ENCODE data around the gene HLA-DQA1. TPM values are rescaled to one million over a fixed set of nuclear protein-coding genes. Genes with fewer than 3 reads are reported as not detected.

The HLA-DQA1 gene
- total RNA-seq, 5 donors from 2014 or later (not counting 1 experiment from before 2014, with no cell fraction given): 6.9 to 25.8 (median 10.8) TPM

DNA sequence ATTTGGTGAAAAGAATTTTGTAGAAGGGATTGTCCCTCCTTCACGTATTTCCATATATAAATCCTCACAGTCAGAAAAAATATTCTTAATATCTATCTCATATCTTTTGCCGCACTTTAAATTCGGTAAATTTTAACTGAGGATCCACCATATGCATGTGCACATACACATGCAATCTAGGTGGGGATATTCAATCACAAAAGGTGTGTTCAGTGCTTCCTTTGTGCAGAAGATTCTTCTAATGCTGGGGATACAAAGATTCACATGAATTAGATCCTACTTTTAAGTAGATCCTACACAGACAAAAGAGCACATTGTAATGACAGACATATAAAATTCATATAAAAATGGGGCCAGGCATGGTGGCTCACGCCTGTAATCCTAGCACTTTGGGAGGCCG is 34.0 kb upstream of the HLA-DQA1 start:
- Histone ChIP-seq H3K9me3 (no peaks in the 10 kb centered on the region), H3K4me1 (ENCODE audit: control insufficient read depth in 1 of 2, extremely low read depth in 1 of 2, insufficient read depth in 2 of 2, low read length in 2 of 2) (peaks cover 0 to 9% of the 10 kb centered on the region in 2 experiments), H3K27ac (ENCODE audit: low read length) (peak overlapping the region; percentile 18), H3K27me3 (replicated peaks in 1 of 2; ENCODE audit: control insufficient read depth in 2 of 2, extremely low read depth in 1 of 2, insufficient read depth in 2 of 2, low read length in 1 of 2) (no peaks in the 10 kb centered on the region), H3K36me3 (ENCODE audit: control insufficient read depth in 2 of 2, extremely low read depth in 1 of 2, insufficient read depth in 1 of 2, low read length in 1 of 2) (no peaks in the 10 kb centered on the region), H3K4me3 (ENCODE audit: control insufficient read depth in 1 of 2, extremely low read depth in 1 of 2, low read length in 1 of 2) (no peak overlapping the region)
- H3K27me3 Mint-ChIP-seq: no peaks in the 10 kb centered on the region
- POLR2A ChIA-PET: no interaction called here
- H3K9me3 Mint-ChIP-seq: peaks cover 0 to 5% (median 2%) of the 10 kb centered on the region in 3 donors
- H3K27ac Mint-ChIP-seq: peak overlapping the region in 1 of 2 donors; percentile 9
- no peak for ATAC-seq (replicated peaks in 1 of 4)
- H3K4me1 Mint-ChIP-seq: peaks cover 13 to 28% (median 18%) of the 10 kb centered on the region in 3 donors
- no peak for DNase-seq
- WGBS (ENCODE audit: insufficient coverage): no CpG with 5 or more reads among the region's 5 CpGs
- CTCF ChIA-PET: no interaction called here
- no peak overlapping the region for H3K4me3 Mint-ChIP-seq
- H3K36me3 Mint-ChIP-seq: peaks cover 3% of the 10 kb centered on the region

DNA sequence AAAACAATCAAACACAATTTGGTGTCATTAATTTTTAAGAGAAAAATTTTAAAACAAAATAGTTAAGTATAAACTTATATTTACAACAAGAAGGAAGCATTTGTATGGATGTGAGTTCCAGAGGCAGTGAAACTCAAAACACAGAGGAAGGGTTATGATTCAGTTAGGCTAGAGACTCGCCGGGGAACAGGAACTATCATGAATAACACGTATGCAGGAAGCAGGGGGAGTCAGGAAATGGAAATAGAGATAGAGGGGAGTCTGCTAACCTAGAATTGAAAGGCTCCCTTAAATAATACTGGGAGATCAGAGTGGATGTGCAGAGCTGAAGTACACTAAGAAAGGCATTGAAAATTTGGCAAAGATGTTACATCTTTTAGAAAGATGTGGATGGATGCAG is 33.3 kb upstream of the HLA-DQA1 start:
- H3K4me3 Mint-ChIP-seq: peak overlapping the region in 2 of 3 donors; percentile 11 to 38
- H3K27me3 Mint-ChIP-seq: no peaks in the 10 kb centered on the region
- Histone ChIP-seq H3K27ac (ENCODE audit: low read length) (peak overlapping the region; percentile 66), H3K4me1 (ENCODE audit: control insufficient read depth in 1 of 2, extremely low read depth in 1 of 2, insufficient read depth in 2 of 2, low read length in 2 of 2) (peaks cover 0 to 9% of the 10 kb centered on the region in 2 experiments), H3K9me3 (no peaks in the 10 kb centered on the region), H3K36me3 (ENCODE audit: control insufficient read depth in 2 of 2, extremely low read depth in 1 of 2, insufficient read depth in 1 of 2, low read length in 1 of 2) (no peaks in the 10 kb centered on the region), H3K4me3 (ENCODE audit: control insufficient read depth in 1 of 2, extremely low read depth in 1 of 2, low read length in 1 of 2) (no peak overlapping the region), H3K27me3 (replicated peaks in 1 of 2; ENCODE audit: control insufficient read depth in 2 of 2, extremely low read depth in 1 of 2, insufficient read depth in 2 of 2, low read length in 1 of 2) (no peaks in the 10 kb centered on the region)
- peak overlapping the region; percentile 62 to 77 for H3K27ac Mint-ChIP-seq
- CTCF ChIA-PET: no interaction called here
- H3K4me1 Mint-ChIP-seq: peaks cover 13 to 30% (median 18%) of the 10 kb centered on the region in 3 donors
- ATAC-seq (replicated peaks in 1 of 4) (peak in 2 of 4 experiments; percentile 59 to 73), DNase-seq (peak in 1 of 35 experiments; percentile 25)
- WGBS (ENCODE audit: insufficient coverage): 0% methylated on average over 3 of the region's 3 CpGs
- POLR2A ChIA-PET: no interaction called here
- peaks cover 2% of the 10 kb centered on the region for H3K36me3 Mint-ChIP-seq
- H3K9me3 Mint-ChIP-seq: peaks cover 0 to 5% (median 2%) of the 10 kb centered on the region in 3 donors

- POLR2A ChIA-PET: no interaction called here
- no CpG with 5 or more reads among the region's 3 CpGs for WGBS (ENCODE audit: insufficient coverage)
- peak overlapping the region; percentile 66 for H3K27ac ChIP-seq (ENCODE audit: low read length)
- H3K4me3 ChIP-seq (ENCODE audit: control insufficient read depth in 1 of 2, extremely low read depth in 1 of 2, low read length in 1 of 2): no peak overlapping the region
- H3K27me3 ChIP-seq (replicated peaks in 1 of 2; ENCODE audit: control insufficient read depth in 2 of 2, extremely low read depth in 1 of 2, insufficient read depth in 2 of 2, low read length in 1 of 2): no peaks in the 10 kb centered on the region
- peaks cover 0 to 5% (median 2%) of the 10 kb centered on the region in 3 donors for H3K9me3 Mint-ChIP-seq
- peak in 1 of 4 experiments; percentile 64 for ATAC-seq (replicated peaks in 1 of 4)
- DNase-seq: peak in 1 of 35 experiments; percentile 49
- H3K36me3 Mint-ChIP-seq: no peaks in the 10 kb centered on the region
- no peaks in the 10 kb centered on the region for H3K27me3 Mint-ChIP-seq
- H3K4me1 Mint-ChIP-seq: peaks cover 13 to 30% (median 18%) of the 10 kb centered on the region in 3 donors
- H3K4me3 Mint-ChIP-seq: peak overlapping the region in 2 of 3 donors; percentile 11 to 38
- no peaks in the 10 kb centered on the region for H3K9me3 ChIP-seq
- H3K4me1 ChIP-seq (ENCODE audit: control insufficient read depth in 1 of 2, extremely low read depth in 1 of 2, insufficient read depth in 2 of 2, low read length in 2 of 2): peaks cover 3 to 9% of the 10 kb centered on the region in 2 experiments
- peak overlapping the region; percentile 77 to 78 for H3K27ac Mint-ChIP-seq
- CTCF ChIA-PET: no interaction called here
- H3K36me3 ChIP-seq (ENCODE audit: control insufficient read depth in 2 of 2, extremely low read depth in 1 of 2, insufficient read depth in 1 of 2, low read length in 1 of 2): no peaks in the 10 kb centered on the region
These were observed 32.8 kb upstream of the HLA-DQA1 start for GRCh38 chr6:32604434-32604877.

DNA sequence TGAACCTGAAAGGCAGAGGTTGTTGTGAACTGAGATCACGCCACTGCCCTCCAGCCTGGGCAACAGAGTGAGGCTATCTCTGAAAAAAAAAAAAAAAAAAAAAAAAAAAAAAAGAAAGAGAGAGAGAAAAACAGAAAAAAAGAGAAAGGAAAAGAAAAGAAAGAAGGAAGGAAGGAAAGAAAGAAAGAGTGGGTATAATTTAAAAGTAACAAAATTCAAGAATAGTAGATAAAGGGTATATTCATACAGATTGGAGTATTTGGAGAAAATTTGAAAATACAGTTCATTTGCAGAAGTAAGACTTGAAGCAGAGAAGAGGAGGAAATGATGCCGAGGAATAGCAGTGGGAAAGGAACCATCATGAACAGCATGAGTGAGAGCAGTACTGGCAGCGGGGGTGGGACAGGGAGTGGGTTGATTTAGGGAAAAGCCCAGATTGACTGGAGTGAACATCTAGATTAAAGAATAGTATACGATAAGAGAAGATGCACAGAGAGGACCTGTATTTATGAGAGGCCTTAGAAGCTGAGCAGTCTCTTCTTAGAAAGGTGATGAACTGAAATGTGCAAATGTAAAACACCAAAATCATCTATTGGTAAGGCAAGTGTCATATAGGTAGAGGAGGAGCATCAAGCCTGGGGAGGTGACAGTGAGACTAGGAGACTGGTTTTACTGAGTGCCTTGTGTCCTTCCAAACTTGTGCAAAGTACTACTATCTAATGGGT is 29.8 kb upstream of the HLA-DQA1 start:
- no peaks in the 10 kb centered on the region for H3K9me3 ChIP-seq
- peaks cover 3 to 9% of the 10 kb centered on the region in 2 experiments for H3K4me1 ChIP-seq (ENCODE audit: control insufficient read depth in 1 of 2, extremely low read depth in 1 of 2, insufficient read depth in 2 of 2, low read length in 2 of 2)
- H3K36me3 Mint-ChIP-seq: no peaks in the 10 kb centered on the region
- no peak for ATAC-seq (replicated peaks in 1 of 4)
- WGBS (ENCODE audit: insufficient coverage): 95% methylated on average over 2 of the region's 4 CpGs
- no peak overlapping the region for H3K27ac ChIP-seq (ENCODE audit: low read length)
- no peak overlapping the region for H3K27ac Mint-ChIP-seq
- no peaks in the 10 kb centered on the region for H3K27me3 Mint-ChIP-seq
- ChIA-PET POLR2A (no interaction called here), CTCF (no interaction called here)
- peaks cover 13 to 33% (median 18%) of the 10 kb centered on the region in 3 donors for H3K4me1 Mint-ChIP-seq
- no peaks in the 10 kb centered on the region for H3K36me3 ChIP-seq (ENCODE audit: control insufficient read depth in 2 of 2, extremely low read depth in 1 of 2, insufficient read depth in 1 of 2, low read length in 1 of 2)
- no peak overlapping the region for H3K4me3 Mint-ChIP-seq
- H3K4me3 ChIP-seq (ENCODE audit: control insufficient read depth in 1 of 2, extremely low read depth in 1 of 2, low read length in 1 of 2): no peak overlapping the region
- peaks cover 0 to 5% (median 2%) of the 10 kb centered on the region in 3 donors for H3K9me3 Mint-ChIP-seq
- no peak for DNase-seq
- no peaks in the 10 kb centered on the region for H3K27me3 ChIP-seq (replicated peaks in 1 of 2; ENCODE audit: control insufficient read depth in 2 of 2, extremely low read depth in 1 of 2, insufficient read depth in 2 of 2, low read length in 1 of 2)

DNA sequence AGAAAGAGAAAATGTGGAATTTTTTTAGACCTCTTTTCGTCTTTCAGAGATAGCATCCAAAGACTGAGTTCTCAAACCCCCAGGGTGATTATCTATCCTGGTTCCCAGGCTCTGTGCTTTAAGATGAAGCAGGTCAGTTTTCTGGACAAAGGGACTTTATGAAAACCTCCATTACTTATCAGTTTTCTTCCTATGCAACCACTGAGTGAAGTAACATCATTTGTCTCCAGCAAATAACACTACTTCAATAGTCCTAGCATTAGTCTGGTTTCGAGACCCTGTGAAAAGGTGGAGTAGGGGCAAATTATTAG is 29.3 kb upstream of the HLA-DQA1 start:
- no peaks in the 10 kb centered on the region for H3K27me3 ChIP-seq (replicated peaks in 1 of 2; ENCODE audit: control insufficient read depth in 2 of 2, extremely low read depth in 1 of 2, insufficient read depth in 2 of 2, low read length in 1 of 2)
- Mint-ChIP-seq H3K27me3 (no peaks in the 10 kb centered on the region), H3K36me3 (no peaks in the 10 kb centered on the region), H3K27ac (no peak overlapping the region), H3K4me3 (no peak overlapping the region), H3K4me1 (peaks cover 13 to 30% (median 15%) of the 10 kb centered on the region in 3 donors), H3K9me3 (peaks cover 0 to 5% (median 2%) of the 10 kb centered on the region in 3 donors)
- H3K9me3 ChIP-seq: no peaks in the 10 kb centered on the region
- H3K36me3 ChIP-seq (ENCODE audit: control insufficient read depth in 2 of 2, extremely low read depth in 1 of 2, insufficient read depth in 1 of 2, low read length in 1 of 2): no peaks in the 10 kb centered on the region
- no peak overlapping the region for H3K4me3 ChIP-seq (ENCODE audit: control insufficient read depth in 1 of 2, extremely low read depth in 1 of 2, low read length in 1 of 2)
- H3K27ac ChIP-seq (ENCODE audit: low read length): no peak overlapping the region
- WGBS (ENCODE audit: insufficient coverage): no CpG with 5 or more reads among the region's 2 CpGs
- ChIA-PET POLR2A (no interaction called here), CTCF (no interaction called here)
- ATAC-seq (replicated peaks in 1 of 4) (no peak), DNase-seq (no peak)
- H3K4me1 ChIP-seq (ENCODE audit: control insufficient read depth in 1 of 2, extremely low read depth in 1 of 2, insufficient read depth in 2 of 2, low read length in 2 of 2): peaks cover 3 to 9% of the 10 kb centered on the region in 2 experiments

DNA sequence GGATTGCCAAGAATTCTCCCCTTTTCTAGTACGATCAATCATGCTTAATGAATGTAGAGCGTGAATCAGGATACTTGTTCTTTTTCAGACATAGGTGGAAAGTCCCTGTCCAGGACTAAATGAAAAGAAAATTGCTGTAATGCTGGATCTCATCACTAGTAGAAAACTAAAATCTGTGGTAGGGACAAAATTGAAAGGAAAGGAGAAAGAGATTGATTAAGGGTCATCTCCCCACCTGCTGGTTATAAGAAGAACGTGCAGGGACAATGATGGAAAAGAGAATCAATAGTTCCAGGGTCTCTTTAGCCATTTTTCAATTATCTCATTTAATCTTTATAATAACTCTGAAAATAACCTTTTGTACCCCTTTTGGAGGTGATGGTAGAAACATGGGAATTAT is 28.8 kb upstream of the HLA-DQA1 start:
- H3K36me3 ChIP-seq (ENCODE audit: control insufficient read depth in 2 of 2, extremely low read depth in 1 of 2, insufficient read depth in 1 of 2, low read length in 1 of 2): no peaks in the 10 kb centered on the region
- peaks cover 3 to 7% of the 10 kb centered on the region in 2 experiments for H3K4me1 ChIP-seq (ENCODE audit: control insufficient read depth in 1 of 2, extremely low read depth in 1 of 2, insufficient read depth in 2 of 2, low read length in 2 of 2)
- H3K4me3 Mint-ChIP-seq: no peak overlapping the region
- ATAC-seq (replicated peaks in 1 of 4) (no peak), DNase-seq (peak in 1 of 35 experiments; percentile 17)
- 100% methylated on average over 1 of the region's 3 CpGs for WGBS (ENCODE audit: insufficient coverage)
- CTCF ChIA-PET: no interaction called here
- no peaks in the 10 kb centered on the region for H3K9me3 ChIP-seq
- POLR2A ChIA-PET: no interaction called here
- H3K27me3 ChIP-seq (replicated peaks in 1 of 2; ENCODE audit: control insufficient read depth in 2 of 2, extremely low read depth in 1 of 2, insufficient read depth in 2 of 2, low read length in 1 of 2): no peaks in the 10 kb centered on the region
- no peaks in the 10 kb centered on the region for H3K27me3 Mint-ChIP-seq
- H3K4me3 ChIP-seq (ENCODE audit: control insufficient read depth in 1 of 2, extremely low read depth in 1 of 2, low read length in 1 of 2): no peak overlapping the region
- peaks cover 11 to 28% (median 13%) of the 10 kb centered on the region in 3 donors for H3K4me1 Mint-ChIP-seq
- H3K36me3 Mint-ChIP-seq: no peaks in the 10 kb centered on the region
- no peak overlapping the region for H3K27ac Mint-ChIP-seq
- no peak overlapping the region for H3K27ac ChIP-seq (ENCODE audit: low read length)
- peaks cover 0 to 5% (median 0%) of the 10 kb centered on the region in 3 donors for H3K9me3 Mint-ChIP-seq
